GM18505 (cell line): ENCODE results near the gene RAX.

Experiments
- ATAC-seq: cut with Tn5 transposase; IDR thresholded peaks from one replicate; pipeline ENCODE4 v1.9.1; 2021; ENCODE audit not compliant: unreplicated experiment
- POLR2A ChIP-seq: IDR thresholded peaks from 4 replicates; pipeline ENCODE4 v1.6.1; 2011; ENCODE audit warnings: borderline replicate concordance; ENCODE audit not compliant: insufficient read depth, insufficient read length; ENCODE audit errors: extremely low read depth

Gene RAX

DNA sequence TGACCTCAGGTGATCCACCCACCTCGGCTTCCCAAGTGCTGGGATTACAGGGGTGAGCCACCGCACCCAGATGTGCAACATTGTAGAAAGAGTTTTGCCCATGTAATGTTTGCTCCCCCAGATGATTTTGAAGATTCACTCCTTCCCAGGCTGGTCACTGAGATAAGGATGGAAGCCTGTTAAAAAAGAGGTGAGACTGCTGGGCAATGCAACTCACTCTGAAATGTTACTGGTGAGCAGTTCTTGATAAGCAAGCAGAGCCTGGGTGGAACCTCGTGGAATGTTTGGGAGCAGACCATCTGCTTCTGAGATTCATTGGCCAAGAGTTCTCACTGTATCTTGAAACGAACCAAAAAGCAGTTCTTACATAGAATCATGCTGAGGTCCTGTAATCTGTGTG is 33.6 kb downstream of the RAX start:
- ATAC-seq, result no peak
- no peak for TF ChIP-seq POLR2A

DNA sequence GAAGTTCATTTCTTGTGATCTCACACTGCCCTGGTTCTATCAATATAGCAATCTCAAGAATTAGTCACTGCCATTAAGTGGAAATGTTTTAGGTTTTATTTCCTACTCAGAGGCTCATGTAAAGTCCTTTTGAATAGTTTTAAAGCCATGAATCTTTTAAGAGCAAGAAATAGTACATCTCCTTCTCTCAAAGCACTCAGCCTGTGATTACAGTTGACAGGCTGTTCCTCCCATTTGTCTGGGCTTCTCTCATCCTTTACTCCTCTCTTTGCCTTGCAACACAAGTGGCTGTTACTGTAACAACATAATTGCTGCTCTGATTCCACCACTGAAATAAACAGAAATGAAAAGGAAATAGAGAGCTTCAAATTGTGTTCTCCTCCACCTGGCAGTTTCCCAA is 34.9 kb downstream of the RAX start:
- no peak for ATAC-seq
- TF ChIP-seq POLR2A, result no peak

DNA sequence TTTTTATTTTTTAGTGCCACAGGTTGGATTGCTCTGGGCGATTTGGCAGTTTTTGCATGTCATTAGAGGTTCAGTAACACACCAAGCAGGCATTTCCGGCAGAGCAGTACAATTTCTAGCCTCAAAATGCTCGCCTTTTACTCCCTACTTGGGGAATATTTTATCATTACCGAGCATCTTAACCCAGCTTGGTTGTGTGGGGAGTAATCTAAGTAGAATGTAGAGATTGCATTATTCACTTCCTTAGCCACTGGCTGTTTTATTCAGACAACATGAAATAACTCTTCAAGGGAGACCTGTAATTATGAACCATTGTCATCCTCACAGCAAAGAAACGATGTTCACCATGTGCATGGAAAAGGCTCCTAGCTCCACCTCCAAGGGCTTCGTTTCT is 40.2 kb downstream of the RAX start:
- no peak for ATAC-seq
- TF ChIP-seq POLR2A, result no peak

DNA sequence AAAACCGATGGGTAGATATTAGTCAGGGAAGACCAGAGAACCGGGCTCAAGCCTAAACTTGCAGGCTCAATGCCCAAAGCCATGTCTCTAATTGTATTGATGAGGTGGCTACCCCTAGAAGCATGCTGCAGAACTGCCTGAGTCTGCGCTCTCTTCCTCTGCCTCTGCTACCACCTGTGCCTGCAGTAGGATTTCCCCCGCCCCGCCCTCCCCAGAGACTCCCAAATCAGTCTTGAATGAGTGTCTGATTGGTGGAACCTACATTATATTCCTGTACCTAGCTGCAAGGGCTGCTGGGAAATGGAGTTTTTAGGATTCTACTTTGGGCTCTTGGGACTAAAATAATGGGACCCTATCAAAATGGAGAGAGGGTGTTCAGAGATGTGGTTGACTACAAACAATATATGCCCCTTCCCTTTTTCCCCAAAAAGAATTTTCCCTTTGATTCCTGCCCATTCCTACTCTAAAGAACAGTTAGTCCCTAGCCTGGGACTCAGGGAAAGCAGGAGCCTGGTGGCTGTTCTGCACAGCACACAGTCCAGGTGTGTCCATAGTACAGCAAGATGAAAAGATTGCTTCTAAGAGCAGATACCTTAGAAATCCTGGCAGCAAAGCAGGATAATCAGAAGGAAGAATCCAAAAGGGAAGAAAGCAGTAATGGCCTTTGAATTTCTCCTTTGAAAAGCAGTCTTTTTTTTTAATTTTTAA is 40.8 kb downstream of the RAX start:
- no peak for ATAC-seq

DNA sequence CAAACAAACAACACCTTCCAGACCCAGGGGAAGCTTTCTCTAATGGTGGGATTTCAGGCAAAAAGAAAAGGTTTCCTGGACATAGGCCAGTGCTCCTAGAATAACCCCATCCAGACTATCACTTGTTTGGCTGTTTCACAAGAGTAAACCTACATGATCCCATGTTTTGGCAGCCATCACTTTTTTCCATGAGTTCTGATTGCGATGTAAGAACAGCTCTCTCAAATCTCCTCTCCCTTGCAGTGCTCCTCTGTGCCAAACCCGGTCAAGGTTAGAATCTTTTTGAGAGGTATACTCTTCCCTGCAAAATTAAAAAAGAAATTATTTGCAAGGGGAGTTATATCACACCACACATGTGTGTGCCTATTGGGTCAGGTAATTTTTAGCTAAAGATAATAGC is 41.4 kb downstream of the RAX start:
- no peak for ATAC-seq
- TF ChIP-seq POLR2A, result no peak

More for the DNA sequence above, 40.8 kb downstream of the RAX start:
- no peak for TF ChIP-seq POLR2A

DNA sequence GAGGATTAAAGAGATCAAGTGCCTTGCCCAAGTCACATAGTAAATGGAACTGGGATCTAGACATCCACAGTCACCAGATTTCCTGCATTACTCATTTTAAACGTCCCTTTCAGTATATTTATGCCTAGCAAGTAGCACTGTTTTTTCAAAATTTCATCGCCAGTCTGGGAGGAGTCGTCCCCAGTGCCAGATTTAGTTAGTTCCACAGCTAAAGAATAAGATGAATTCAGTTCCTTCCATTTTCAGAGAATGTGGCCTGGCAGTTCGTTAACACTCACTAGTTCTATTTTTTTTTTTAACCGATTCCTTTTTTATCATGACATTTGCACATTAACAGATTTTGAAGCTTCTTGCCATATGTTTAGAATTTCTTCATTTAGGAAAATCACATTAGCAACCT is 42.1 kb downstream of the RAX start:
- no peak for TF ChIP-seq POLR2A
- no peak for ATAC-seq

DNA sequence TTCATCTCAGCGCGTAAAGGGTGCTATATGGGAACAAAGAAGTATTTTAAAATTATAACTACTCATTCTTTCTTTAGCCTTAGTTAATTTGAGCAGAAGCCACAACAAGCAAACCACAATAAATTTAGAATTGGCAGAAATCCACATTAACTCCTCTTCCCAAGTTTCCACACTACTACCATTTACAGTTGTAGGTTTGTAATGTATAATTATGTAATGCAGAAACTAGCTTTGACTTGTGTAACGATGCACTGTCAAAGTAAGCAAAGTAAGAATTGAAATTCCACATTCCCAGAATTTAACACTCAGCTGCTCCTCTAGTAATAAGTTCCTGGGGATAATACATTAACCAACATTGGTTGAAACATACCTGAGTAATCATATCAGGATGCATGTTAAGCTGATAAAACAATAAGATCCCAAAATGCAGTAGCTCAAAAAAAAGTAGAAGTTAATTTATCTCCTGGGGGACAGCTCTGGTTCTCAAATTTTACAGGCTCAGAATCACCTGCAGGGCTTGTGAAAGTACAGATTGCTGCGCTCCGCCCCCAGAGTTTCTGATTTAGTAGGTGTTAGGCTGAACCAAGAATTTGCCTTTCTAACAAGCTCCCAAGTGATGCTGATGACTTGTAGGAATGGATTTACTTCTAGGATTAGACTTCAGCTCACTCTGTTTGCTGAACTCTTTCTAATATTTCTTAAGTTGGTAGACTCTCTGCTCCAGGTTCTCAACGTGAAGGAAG is 43.4 kb downstream of the RAX start:
- no peak for TF ChIP-seq POLR2A
- ATAC-seq, result no peak

DNA sequence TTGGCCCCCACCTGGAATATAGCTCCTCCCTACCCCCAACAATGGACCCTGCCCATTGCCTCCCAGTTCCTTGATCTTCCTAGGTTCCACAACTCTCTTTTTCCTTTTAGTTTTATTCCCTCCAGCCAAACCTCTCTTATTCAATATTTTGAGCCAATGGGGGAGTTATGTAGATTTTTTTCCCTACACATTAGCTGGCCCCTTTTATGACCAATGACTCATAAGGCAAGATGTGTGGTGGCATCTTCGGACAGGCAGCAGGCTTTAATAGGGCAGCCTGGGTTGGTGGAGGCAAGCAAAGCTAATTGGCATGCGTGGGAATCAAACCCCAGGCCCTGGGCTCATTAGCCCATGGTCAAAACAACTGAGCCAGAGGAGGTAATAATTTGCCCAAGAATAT is 44.1 kb downstream of the RAX start:
- no peak for ATAC-seq

DNA sequence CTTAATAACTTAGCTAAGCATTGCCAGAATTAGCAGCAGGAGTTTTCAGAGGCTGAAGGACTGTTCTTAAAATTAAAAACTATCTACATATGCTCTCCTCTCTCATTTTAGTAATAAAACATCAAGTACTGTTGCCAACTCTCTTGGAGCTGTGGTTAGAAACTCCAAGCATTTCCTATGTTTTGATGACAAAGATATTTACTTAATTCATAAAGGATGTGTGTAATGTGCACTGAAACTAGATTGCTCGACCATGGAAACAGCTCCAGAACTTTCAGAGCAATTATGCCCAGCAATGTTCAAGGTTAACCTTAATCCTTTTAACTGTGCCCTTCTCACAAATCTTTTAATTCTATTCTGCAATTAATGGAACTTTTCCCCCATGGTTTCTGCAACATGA is 44.9 kb downstream of the RAX start:
- ATAC-seq, result no peak
- TF ChIP-seq POLR2A, result no peak

More for the DNA sequence above, 44.1 kb downstream of the RAX start:
- TF ChIP-seq POLR2A, result no peak

DNA sequence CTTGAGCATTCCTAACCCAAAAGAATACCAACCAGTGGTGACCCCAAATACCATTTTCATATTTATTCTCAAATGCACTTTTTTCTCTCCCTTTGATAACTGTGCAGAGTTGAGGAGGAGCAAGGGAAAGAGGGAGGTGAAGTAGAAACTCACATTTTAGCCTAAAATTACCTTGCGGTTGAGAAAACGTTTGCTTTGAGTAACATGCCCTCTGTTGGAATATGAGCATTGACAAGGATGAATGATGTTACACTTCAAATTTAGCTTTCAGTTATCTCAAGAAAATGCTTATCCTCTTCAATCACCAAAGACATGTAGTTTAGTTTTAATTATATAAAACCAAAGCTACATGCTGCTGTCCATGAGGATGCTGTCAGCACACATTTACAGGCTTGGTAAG is 50.9 kb downstream of the RAX start:
- ATAC-seq, result no peak
- no peak for TF ChIP-seq POLR2A

DNA sequence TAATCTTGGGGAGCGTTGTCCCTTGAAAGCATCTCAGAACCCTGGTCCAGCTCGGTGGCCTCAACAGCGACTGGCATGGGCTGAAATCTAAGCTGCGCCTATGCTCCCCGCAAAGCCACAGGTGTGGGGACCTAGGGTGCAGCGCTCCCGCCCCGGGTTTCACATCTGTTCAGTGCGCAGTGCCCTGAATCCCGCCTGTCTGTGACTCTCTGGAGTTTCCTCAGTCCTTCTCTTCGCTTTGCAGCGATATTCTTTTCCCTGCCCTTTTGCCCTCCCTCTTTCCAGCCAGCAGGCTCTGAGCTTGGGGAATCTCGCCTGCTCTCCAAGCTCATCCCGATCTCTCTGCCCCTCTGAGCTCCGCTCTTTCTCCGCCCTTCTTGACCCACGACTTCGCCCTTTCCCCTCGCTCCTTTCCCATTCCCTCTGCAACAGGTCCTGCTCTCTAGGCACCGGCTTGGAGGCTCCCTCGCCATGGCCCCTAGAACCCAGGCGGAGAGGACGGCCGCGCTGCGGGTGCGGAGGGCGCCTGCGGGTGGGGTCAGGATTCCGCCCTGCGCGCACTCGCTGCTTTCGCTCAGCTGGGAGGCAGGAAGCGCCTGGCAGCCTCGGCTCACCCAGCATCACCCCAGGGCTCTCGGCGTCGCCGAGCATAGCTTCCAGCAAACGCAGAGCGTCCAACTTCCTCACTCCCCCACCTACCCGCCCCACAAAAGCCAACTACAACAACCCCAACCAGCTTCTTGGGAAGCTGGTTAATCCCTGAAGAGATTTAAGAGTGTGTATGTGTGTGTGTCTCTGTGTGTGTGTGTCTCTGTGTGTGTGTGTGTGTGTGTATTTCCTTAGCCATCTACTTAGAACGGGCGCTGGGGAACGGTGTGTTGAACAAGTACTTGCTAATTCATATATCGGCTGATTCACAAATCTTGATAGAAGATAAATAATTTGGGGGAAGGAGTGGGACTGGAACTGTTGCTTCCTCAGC is 52.2 kb downstream of the RAX start:
- TF ChIP-seq POLR2A, result no peak
- no peak for ATAC-seq

DNA sequence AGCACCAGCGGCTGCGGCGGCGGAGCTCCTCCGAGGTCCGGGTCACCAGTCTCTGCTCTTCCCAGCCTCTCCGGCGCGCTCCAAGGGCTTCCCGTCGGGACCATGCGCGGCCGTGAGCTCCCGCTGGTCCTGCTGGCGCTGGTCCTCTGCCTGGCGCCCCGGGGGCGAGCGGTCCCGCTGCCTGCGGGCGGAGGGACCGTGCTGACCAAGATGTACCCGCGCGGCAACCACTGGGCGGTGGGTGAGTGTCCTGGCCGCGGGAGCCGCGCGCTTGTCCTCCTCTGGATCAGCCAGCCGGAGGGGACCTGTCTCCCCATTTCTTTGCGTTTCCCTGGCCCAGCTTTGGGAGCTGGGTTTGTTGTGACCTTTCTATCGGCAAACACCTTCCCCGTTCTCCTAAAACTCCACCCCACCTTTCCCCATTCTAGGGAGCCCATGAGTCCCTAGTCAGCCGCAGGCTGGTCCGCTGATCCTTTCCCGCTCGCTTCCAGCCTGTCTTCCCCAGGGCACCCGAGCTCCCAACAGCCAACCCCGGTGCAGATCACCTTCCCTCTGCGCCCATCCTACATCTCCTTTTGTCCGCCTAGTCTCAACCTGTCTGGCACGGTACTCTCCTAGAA is 53.0 kb downstream of the RAX start:
- ATAC-seq, result no peak
- no peak for TF ChIP-seq POLR2A

DNA sequence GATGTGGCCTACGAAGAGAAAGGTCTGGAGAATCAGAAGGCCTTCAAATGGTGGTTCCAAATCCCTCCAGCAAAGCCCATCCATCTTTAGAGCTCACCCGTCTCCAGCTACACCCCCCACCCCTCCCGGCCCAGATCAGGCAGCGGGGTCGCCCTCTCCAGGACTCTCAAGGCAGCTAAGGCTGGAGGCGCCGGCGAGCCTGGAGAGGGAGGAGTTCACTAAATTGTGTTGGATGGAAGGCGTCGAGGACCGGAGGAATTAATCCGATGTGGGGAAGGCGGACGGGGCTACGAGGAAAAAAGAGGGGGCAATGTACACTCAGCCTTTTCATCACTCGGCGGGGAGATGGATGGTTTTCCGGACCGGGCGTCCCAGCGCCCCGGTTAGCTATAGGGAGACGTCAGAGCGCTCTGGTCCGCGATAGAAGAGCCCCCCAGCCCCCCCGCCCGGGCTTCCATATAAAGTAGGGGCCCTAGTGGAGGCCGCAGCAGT is 53.5 kb downstream of the RAX start, which contains the start of gene GRP:
TSS of gene GRP (plus strand) at position 487 of the 492 bp plus-strand sequence. CDS start 108 bp downstream, outside the sequence.
- no peak for ATAC-seq
- no peak for TF ChIP-seq POLR2A

DNA sequence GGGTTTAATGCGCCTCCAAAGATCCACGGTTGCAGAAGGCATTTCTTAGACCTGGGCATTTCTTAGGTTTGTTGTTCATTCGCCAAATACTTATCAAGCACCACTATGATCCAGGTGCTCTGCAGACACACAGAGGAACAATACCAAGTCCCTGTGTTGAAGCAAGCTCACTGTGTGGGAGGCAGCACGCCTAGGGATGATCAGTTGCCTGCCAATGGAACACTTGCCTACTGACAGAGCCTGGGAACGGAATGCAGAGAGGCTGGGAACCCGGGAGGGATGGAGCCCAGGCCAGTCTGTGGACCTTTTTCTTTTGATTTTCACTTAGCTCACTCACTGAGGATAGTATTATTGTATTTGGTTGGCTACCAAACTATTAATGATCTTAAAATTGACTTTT is 55.2 kb downstream of the RAX start:
- no peak for ATAC-seq
- TF ChIP-seq POLR2A, result no peak
